GM23248 (cell line): ENCODE data around the gene KDM2A.

ENCODE experiments used
- EZH2 ChIP-seq: fragments of 200-600 bp; sonication (generic); IDR thresholded peaks from 2 replicates; pipeline ENCODE4 v1.6.1; 2018; ENCODE audit warnings: antibody characterized with exemption, mild to moderate bottlenecking; ENCODE audit not compliant: insufficient read depth, poor library complexity, severe bottlenecking
- EZH2phosphoT487 ChIP-seq: fragments of 200-600 bp; sonication (generic); IDR thresholded peaks from 2 replicates; pipeline ENCODE4 v1.6.1; 2018; ENCODE audit warnings: antibody characterized with exemption, moderate library complexity, mild to moderate bottlenecking, low read depth; ENCODE audit not compliant: insufficient read depth

- TF ChIP-seq EZH2 (no peak), EZH2phosphoT487 (no peak)
Measured at GRCh38 chr11:67286621-67287333, 167.7 kb downstream of the KDM2A start.
